Breast epithelium (tissue), 4 donors: ENCODE measurements around the gene AARSD1. TPM values are rescaled to one million over a fixed set of nuclear protein-coding genes. Genes with fewer than 3 reads are reported as not detected.
A peak's percentile ranks its signal among the peaks of the same experiment; 100 is the strongest.
"Not testable (repeated sequence)": the region's sequence is repeated elsewhere in the genome, so short reads cannot be mapped to it uniquely, and the experiment has no call there.

ENCODE experiments used
- DNase-seq, 2 donors: peaks; one replicate each; pipeline ENCODE4 v3.0.0-alpha.2; 2019; ENCODE audit warnings: low spot score in 2 of 2
- H3K27ac ChIP-seq, 2 donors: fragments of 200-600 bp; sonication (generic) in 1 of 2; one replicate each; pipeline ENCODE4 v1.5.1; 2016 to 2019; ENCODE audit warnings: mild to moderate bottlenecking in 1 of 2
- H3K27me3 ChIP-seq, 2 donors: fragments of 200-600 bp; sonication (generic) in 1 of 2; one replicate each; pipeline versions ENCODE4 v1.5.1 to v1.6.0; 2017 to 2019; ENCODE audit warnings: control low read depth in 1 of 2, mild to moderate bottlenecking in 1 of 2
- H3K36me3 ChIP-seq: fragments of 200-600 bp; one replicate; pipeline ENCODE4 v1.5.1; 2019
- H3K4me1 ChIP-seq, 2 donors: fragments of 200-600 bp; sonication (generic); one replicate each; pipeline ENCODE4 v1.5.1; 2016 to 2019; ENCODE audit warnings: control low read depth in 1 of 2
- H3K4me3 ChIP-seq, 3 donors: fragments of 200-600 bp; sonication (generic); 1 replicate in 2 of 3; 2 replicates in 1 of 3; pipeline ENCODE4 v1.5.1; 2016 to 2019; ENCODE audit warnings: mild to moderate bottlenecking in 3 of 3, moderate library complexity in 2 of 3
- H3K9me3 ChIP-seq, 2 donors: fragments of 200-600 bp; sonication (generic) in 1 of 2; one replicate each; pipeline ENCODE4 v1.5.1; 2016 to 2019; ENCODE audit warnings: control low read depth in 1 of 2
- CTCF ChIP-seq, 3 donors: fragments of 450-650 bp; IDR thresholded peaks; one replicate each; pipeline ENCODE4 v1.5.1; 2016 to 2017; ENCODE audit warnings: antibody characterized with exemption in 3 of 3, mild to moderate bottlenecking in 3 of 3, moderate library complexity in 3 of 3
- POLR2A ChIP-seq: fragments of 450-650 bp; IDR thresholded peaks from one replicate; pipeline ENCODE4 v1.6.1; 2016; ENCODE audit warnings: antibody characterized with exemption, mild to moderate bottlenecking, moderate library complexity
- POLR2AphosphoS5 ChIP-seq, 3 donors: sonication (generic); formaldehyde crosslinking; IDR thresholded peaks; one replicate each; pipeline ENCODE4 v1.6.1; 2017; ENCODE audit warnings: antibody characterized with exemption in 3 of 3
- intact Hi-C: fragments of 100-400 bp; cut with DNase I; formaldehyde crosslinking; loops from one replicate; pipeline ENCODE4 v1.15.1; 2023; ENCODE audit warnings: low total_unique reads
- total RNA-seq, 3 donors: library from RNA; depleted of rRNA; stranded (reverse); fragments of >200 nt; gene quantifications; one replicate each; pipeline ENCODE4 v1.1.0, GENCODE V29; 2016

AARSD1 gene
- total RNA-seq, 3 donors from 2014 or later = 25.3 to 34.7 (median 26.5) TPM

GRCh38 chr17:42937712-42938596 is 26.3 kb downstream of the AARSD1 start:
- intact Hi-C loops = no loop called here
- TF ChIP-seq POLR2AphosphoS5 (IDR thresholded peaks at IDR 0.05) = no peak
- TF ChIP-seq CTCF (IDR thresholded peaks at IDR 0.05) = peak in 1 of 3 donors; percentile 20
- no peak for TF ChIP-seq POLR2A
- Histone ChIP-seq H3K4me3 (no peak overlapping the region), H3K4me1 (no peaks in the 10 kb centered on the region), H3K9me3 (no peaks in the 10 kb centered on the region), H3K27me3 (no peaks in the 10 kb centered on the region), H3K27ac (no peak overlapping the region), H3K36me3 (no peaks in the 10 kb centered on the region)
- DNase-seq = no peak

- no peaks in the 10 kb centered on the region for H3K27me3 ChIP-seq
- TF ChIP-seq CTCF (IDR thresholded peaks at IDR 0.05) (no peak), POLR2A (no peak), POLR2AphosphoS5 (IDR thresholded peaks at IDR 0.05) (no peak)
- H3K4me3 ChIP-seq = no peak overlapping the region
- H3K9me3 ChIP-seq = no peaks in the 10 kb centered on the region
- no peak overlapping the region for H3K27ac ChIP-seq
- intact Hi-C loops = no loop called here
- no peaks in the 10 kb centered on the region for H3K36me3 ChIP-seq
- H3K4me1 ChIP-seq = no peaks in the 10 kb centered on the region
- DNase-seq = no peak
These were observed 34.8 kb downstream of the AARSD1 start for GRCh38 chr17:42929497-42929844.

GRCh38 chr17:42928714-42929496 is 35.3 kb downstream of the AARSD1 start:
- H3K4me3 ChIP-seq = no peak overlapping the region
- TF ChIP-seq POLR2AphosphoS5 (IDR thresholded peaks at IDR 0.05) = no peak
- TF ChIP-seq POLR2A = no peak
- TF ChIP-seq CTCF (IDR thresholded peaks at IDR 0.05) = peak; percentile 41 to 52 (median 41)
- H3K27ac ChIP-seq = peak overlapping the region; percentile 13 to 40
- H3K27me3 ChIP-seq = no peaks in the 10 kb centered on the region
- intact Hi-C loops = no loop called here
- no peaks in the 10 kb centered on the region for H3K9me3 ChIP-seq
- H3K4me1 ChIP-seq = no peaks in the 10 kb centered on the region
- no peak for DNase-seq
- no peaks in the 10 kb centered on the region for H3K36me3 ChIP-seq

- Histone ChIP-seq H3K27ac (no peak overlapping the region), H3K4me3 (no peak overlapping the region), H3K27me3 (no peaks in the 10 kb centered on the region), H3K36me3 (no peaks in the 10 kb centered on the region), H3K4me1 (no peaks in the 10 kb centered on the region), H3K9me3 (no peaks in the 10 kb centered on the region)
- intact Hi-C loops = no loop called here
- TF ChIP-seq POLR2A = no peak
- no peak for TF ChIP-seq POLR2AphosphoS5 (IDR thresholded peaks at IDR 0.05)
- TF ChIP-seq CTCF (IDR thresholded peaks at IDR 0.05) = no peak
- DNase-seq = no peak
These were observed 39.4 kb downstream of the AARSD1 start for GRCh38 chr17:42924891-42925290.

GRCh38 chr17:42923472-42923871 is 40.8 kb downstream of the AARSD1 start:
- intact Hi-C loops, DNase-seq, H3K27me3 ChIP-seq, H3K4me3 ChIP-seq, H3K27ac ChIP-seq, H3K36me3 ChIP-seq, H3K4me1 ChIP-seq, H3K9me3 ChIP-seq: not testable (repeated sequence)
